NCI-H187 (cell line): ENCODE measurements around the gene SCYGR8.
"Not testable (repeated sequence)": the region's sequence is repeated elsewhere in the genome, so short reads cannot be mapped to it uniquely, and the experiment has no call there.

Experiments
- DNase-seq, 2 experiments: peaks; one replicate each; lab custom pipeline; 2025; lab: John Stamatoyannopoulos, UW

Gene SCYGR8, protein sequence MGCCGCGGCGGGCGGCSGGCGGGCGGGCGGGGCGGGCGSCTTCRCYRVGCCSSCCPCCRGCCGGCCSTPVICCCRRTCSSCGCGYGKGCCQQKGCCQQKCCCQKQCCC

DNA sequence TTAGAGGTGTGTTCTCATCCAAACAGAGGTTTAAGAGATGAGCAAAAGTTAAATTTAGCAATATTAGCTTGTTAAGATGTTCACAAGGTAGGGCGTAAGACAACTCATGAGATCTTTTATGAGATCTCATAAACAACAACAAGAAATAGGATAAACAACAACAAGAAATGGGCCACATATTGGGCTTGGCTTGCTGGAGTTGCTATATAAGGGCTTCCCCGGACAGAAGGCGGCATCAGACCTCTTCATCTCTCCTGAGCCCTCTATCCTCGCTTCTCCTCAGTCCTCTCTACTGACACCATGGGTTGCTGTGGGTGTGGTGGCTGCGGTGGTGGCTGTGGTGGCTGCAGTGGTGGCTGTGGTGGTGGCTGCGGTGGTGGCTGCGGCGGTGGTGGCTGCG lies at the start of gene SCYGR8:
Gene SCYGR8 (plus strand): TSS at position 301 of the 400 bp plus-strand sequence. CDS start 0 bp downstream, at position 301.
- no peak for DNase-seq

DNA sequence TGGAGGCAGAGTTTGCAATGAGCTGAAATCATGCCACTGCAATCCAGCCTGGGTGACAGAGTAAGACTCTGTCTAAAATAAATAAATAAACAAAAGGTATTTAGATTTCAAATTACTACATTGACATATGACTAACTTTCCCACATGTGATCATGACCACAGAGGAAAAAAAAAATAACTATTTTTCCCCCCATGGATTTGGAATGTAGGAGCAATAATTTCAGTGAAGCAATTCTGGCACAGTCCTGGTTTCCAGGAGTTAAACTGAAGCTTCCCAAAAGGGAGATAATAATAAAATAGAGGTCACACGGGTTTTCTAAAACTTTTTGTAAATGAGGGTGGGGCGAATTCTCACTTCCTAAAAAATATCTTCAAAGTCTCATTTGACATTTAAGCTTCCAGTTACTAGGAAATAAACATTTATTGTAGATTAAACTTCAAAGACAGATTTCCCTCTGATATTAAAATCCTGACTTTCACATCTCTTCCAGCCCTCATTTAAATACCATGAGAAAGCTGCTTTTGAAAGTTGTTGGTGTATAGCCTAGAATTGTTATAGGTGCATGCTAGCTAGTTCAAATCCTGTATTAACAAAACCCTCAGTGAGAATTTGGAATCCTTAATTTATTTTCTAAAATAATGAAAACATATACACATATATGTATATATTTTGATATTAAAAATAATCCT lies 48.6 kb upstream of the SCYGR8 start:
- DNase-seq: no peak

DNA sequence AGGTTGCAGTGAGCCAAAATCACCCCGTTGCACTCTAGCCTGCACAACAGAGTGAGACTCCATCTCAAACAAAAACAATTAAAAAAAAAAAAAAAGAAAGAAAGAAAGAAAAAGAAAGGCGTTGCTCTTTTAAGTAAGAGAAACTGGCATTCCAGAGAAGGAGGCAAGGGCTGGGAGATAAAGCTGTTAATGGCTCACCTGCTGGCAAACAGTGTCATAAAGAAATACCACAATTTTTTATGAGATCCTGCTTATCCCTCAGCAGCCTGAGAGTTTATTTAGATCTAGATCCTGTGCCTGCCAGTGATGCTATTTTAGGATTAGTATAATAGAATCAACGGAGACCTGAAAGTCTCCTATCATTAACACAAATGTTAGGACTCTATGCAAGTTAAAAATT lies 44.1 kb upstream of the SCYGR8 start:
- DNase-seq: no peak

DNA sequence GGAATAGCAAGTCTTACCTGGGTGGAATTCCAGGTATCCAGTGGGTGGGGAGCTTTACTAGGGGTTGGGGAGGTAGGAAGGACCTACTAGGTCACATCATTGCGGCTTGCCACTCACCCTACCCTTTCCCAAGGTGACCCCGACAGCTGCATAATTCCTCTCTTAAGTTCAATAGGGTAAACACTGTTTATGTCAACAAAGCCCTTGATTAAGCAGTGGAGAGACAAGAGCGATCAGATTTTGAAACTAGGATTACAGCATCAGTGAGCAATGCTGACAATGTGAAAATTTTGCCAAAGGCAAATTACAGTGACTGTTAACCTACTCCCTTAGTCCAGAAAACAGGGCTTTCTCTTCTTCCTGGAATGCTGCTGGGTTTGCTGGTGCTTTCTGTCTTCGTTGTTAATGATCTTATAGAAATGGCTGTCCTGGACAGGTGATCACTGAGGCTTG lies 42.4 kb upstream of the SCYGR8 start:
- DNase-seq: no peak

DNA sequence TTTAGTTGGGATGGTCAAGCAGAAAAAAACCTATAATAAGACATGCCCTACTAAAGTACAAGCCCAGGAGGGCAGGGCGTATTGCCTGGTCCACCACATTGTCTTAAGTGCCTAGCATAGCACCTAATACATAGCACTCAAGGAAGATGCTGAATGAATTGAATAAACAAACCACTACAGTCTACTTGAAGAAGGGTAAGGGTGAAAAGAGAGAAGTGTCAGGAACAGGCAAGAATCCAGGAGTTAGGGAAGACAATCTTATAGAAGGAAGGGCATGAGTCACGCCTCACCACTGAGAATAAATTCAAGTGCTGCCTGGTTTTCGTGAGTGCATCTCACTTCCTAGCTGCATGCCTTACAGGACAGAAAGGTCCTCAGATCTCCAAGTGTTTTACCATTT lies 41.7 kb upstream of the SCYGR8 start:
- no peak for DNase-seq

DNA sequence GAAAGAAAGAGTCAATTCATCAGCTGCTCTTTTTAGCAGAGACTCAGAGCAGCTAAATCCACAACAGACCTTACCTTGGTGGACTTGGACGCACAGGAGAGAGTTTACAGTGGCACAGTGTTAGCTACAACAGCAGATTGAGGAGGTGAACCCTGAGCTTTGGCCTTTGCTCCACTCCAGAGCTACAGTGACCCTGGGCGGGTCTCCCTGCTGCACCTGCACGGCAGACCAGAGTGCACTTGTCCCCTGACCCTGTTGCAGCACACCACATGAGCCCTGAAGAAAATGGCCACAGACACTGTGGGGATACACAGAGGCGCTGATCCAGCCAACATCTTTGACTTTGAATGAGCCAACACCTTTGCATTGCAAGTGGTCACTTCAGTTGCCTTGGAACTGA lies 38.8 kb upstream of the SCYGR8 start:
- no peak for DNase-seq

DNA sequence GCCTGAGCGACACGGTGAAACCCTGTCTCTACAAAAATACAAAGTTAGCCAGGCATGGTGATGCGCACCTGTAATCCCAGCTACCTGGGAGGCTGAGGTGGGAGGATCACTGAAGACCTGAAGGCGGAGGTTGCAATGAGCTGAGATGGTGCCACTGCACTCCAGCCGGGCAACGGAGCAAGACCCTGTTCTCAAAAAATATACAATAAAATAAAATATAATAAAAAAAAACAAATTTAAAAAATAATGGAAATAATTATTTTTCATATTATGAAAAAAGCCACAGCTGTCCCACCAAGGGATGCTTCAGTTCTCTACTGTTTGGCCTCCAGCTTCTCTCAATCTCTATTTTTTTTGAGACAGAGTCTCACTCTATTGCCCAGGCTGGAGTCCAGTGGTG lies 38.3 kb upstream of the SCYGR8 start:
- no peak for DNase-seq

DNA sequence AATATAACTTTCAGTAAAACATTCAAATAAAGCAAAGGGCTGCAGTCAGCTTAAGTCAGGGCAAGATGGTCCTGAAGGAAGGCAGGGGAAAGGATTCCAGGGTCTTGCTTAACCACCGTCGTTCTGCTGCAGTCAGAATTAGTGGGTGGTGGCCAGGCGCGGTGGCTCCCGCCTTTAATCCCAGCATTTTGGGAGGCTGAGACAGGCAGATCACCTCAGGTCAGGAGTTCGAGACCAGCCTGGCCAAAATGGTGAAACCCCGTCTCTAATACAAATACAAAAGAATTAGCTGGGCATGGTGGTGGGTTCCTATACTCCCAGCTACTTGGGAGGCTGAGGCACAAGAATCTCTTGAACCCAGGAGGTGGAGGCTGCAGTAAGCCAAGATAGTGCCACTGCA lies 34.7 kb upstream of the SCYGR8 start:
- DNase-seq: no peak

DNA sequence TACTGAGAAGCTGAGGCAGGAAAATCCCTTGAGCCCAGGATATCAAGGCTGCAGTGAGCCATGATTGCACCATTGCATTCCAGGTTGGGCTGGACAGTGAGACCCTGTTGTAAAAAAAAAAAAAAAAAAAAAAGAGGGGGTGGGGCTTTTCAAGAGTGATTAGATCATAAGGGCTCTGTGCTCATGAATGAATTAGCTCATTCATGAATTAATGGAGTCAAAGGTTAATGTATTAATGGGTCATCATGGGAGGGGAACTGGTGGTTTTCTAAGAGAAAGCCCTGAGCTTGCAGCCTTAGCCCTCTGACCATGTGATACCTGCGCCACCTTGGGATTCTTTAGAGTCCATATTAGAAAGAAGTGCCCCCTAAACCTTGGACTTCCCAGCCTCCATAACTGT lies 32.4 kb upstream of the SCYGR8 start:
- DNase-seq: no peak

DNA sequence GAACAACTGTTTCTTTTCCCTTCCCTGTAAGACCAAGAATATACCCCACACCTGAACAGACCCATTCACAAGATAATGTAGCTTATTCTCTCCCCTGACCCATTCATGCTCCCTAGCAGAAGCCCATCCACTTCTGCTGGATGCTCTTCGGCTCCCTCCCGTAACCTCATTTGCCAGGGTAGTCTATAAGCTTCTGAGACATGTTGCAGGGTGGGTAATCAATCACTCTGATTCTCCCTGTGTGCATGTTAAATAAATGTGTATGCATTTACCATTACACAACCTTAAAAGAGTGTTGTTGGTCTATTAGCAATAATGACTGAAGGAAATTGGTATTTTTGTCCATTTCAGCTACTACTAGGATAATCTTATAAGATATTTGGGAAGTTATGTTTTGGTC lies 29.2 kb upstream of the SCYGR8 start:
- DNase-seq: no peak

DNA sequence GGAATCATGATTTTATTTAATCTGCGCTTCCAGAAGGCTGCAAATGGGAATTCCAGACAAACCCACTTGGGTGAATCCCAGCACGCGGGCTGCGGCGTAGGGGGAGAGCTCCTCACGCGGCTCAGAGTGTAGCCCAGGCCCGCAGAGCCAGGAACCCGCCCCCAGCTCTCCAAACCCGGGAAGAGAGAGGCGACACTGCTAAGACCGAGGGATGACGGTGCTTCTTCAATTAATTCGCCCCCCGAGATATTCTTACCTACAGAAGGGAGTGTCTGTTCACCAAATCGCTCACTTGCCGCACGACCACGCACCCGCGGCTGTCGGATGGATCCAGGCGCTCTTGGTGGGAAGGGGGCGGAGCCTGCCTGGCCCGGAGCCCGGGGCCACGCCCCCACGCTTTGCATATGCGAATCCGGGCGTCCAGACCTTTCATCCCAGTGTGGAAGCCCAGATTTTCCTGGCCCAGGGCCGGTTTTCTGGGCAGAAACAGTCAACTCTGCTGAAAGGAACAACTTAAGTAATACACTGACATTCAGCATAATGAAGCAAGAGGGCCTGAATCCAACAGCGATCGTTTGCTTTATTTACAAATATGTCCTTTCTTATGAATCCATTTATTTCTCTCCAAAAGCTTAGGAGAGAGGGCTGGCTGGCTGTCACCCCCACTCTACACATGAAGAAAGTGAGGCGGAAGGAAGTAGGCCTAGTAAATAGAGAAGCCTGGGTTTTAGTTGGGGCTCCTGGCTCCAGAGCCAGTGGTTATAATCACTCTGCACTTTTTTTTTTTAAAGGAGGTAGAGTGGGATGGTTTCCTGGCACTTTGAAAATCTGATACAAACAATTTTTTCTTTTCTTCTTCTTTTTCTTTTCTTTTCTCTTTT lies 27.8 kb upstream of the SCYGR8 start, which contains the start of gene SLC19A3:
Gene SLC19A3 (minus strand): TSS at position 342 of the 881 bp plus-strand sequence. CDS start 15,710 bp downstream, outside the sequence.
- DNase-seq: no peak

DNA sequence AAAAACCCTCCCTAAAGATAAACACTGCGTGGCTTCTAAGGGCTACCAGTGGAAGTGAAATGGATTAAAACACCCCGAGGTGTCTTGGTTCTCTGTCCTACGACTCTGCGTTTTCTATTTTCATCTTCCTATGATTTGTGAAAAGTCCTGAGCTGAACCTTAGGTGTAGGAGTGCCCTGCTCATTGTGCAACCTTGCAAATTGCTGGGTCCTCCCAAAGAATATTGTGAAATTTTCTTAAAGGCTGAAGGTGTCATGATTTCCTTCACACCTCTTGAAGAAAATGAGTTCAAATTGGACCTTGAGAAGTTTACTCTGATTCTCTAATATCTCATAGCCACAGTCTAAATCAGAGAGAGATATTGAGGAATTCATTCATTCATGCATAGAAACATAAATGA lies 26.1 kb upstream of the SCYGR8 start:
- no peak for DNase-seq

DNA sequence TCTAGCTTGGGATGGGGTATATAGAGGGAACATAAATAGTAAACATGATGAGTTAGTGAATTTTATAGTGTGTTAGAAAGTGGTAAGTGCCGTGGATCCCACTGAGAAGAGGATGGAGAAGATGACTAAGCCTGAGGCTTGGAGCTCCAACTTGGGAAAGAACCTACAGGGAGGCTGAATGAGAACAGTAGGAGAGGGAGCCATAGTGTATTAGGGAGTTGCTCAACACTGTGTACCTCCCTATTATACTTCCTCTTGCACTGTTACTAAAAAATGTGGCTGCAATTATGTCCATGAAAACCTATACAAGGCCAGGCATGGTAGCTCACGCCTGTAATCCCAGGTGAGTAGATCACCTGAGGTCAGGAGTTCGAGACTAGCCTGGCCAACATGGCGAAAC lies 25.0 kb upstream of the SCYGR8 start:
- no peak for DNase-seq

DNA sequence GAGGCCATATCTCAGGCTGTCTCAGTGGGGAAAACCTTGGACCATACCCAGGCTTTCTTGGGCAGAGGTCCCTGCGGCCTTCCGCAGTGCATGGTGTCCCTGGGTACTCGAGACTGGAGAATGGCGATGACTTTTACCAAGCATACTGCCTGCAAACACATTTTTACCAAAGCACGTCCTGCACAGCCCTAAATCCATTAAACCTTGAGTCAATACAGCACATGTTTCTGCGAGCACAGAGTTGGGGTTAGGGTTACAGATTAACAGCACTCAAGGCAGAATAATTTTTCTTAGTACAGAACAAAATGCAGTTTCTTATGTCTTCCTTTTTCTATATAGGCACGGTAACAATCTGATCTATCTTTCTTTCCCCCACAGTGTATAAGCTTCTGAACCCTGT lies 22.9 kb upstream of the SCYGR8 start:
- DNase-seq: not testable (repeated sequence)

DNA sequence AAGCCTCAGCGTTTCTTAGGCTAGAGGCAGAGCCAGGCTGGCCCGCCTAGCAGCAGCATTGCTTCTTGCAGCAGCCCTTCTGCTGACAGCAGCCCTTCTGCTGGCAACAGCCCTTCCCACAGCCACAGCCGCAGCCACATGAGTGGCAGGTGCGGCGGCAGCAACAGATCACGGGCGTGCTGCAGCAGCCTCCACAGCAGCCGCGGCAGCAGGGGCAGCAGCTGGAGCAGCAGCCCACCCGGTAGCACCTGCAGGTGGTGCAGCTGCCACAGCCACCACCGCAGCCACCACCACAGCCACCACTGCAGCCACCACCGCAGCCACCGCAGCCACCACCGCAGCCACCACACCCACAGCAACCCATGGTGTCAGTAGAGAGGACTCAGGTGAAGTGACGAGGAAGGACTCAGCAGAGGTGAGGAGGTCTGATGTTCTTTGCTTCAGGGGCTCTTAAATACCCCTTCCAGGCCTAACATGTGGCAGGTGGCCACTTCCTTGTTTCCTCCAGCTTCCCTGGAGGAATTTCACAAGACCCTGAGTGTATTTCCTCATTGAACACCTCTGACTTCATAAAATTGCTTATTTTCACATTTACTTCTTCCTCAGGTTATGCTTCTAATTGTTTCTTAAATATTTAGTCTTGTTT lies 21.2 kb upstream of the SCYGR8 start, which contains the start of gene SCYGR6:
Gene SCYGR6 (minus strand): TSS at position 364 of the 646 bp plus-strand sequence. CDS start 0 bp downstream, at position 364.
- DNase-seq: no peak

DNA sequence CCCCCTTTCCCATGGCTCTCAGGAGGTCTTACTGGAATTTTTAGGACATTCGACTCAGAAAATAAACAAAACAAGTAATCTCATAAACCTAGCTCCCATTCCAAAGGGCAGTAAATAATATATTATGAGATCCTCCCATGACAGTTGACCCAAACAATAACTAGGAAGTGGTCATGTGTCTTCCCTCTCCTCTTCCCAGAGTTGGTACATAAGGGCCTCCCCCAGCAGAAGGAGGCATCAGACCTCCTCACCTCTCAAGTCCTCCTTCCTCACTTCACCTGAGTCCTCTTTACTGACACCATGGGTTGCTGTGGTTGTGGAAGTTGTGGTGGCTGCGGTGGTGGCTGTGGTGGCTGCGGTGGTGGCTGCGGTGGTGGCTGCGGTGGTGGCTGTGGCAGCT lies 17.7 kb upstream of the SCYGR8 start, which contains the start of gene SCYGR7:
Gene SCYGR7 (plus strand): TSS at position 301 of the 400 bp plus-strand sequence. CDS start 0 bp downstream, at position 301.
- DNase-seq: no peak

DNA sequence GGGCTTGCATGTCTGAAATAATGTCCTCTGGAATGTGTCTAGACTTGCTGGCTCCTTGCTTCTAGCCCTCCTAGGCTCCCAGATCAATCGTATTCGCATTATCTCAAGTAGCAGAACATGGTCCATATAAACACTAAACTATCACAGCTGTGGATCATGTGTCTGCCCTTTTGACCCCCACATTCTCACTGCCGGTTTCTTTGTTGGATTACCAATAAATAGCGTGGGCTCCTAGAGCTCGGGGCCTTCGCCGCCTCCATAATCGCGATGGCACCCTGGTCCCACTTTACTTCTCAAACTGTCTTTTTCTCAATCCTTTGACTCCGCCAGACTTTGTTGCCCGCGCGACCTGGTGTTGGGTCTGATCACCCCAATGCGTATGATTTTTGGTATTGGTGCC lies 6.3 kb upstream of the SCYGR8 start:
- DNase-seq: no peak

DNA sequence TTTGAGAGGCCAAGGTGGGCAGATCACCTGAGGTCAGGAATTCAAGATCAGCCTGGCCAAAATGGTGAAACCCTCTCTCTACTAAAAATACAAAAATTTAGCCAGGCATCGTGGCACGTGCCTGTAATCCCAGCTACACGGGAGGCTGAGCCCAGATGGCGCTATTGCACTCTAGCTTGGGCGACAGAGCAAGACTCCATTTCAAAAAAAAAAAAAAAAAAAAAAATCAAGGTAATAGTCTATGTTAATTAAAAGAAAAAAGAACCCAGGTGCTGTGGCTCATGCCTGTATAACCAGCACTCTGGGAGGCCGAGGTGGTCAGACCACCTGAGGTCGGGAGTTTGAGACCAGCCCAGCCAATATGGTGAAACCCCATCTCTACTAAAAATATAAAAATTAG lies 5.0 kb upstream of the SCYGR8 start:
- DNase-seq: not testable (repeated sequence)

DNA sequence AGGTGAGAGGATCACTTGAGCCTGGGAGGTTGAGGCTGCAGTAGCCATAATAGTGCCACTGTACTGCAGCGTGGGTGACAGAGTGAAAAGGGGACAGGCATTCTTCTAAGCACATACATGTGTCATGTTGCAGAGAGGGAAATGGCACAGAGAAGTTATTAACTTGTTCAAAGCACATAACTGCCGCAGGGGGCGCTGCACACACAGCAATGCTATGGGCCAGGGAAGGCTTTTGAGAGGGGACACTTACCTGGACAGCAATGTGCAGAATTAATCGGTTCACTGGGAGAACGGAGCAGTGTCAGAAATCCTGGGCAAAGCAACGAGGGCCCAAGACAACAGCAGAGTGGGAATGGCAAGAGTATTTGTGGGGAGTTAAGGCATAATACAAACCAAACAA lies 2.4 kb downstream of the SCYGR8 start:
- no peak for DNase-seq

DNA sequence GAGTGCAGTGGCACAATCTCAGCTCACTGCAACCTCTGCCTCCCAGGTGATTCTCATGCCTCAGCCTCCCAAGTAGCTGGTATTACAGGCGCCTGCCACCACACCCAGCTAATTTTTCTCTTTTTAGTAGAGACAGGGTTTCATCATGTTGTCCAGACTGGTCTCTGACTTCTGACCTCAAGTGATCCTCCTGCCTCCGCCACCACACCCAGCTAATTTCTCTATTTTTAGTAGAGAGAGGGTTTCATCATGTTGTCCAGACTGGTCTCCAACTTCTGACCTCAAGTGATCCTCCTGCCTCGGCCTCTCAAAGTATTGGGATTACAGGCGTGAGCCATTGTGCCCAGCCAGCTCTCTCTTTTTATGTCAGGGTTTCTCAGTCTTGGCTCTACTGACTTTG lies 10.6 kb downstream of the SCYGR8 start:
- not testable (repeated sequence) for DNase-seq

DNA sequence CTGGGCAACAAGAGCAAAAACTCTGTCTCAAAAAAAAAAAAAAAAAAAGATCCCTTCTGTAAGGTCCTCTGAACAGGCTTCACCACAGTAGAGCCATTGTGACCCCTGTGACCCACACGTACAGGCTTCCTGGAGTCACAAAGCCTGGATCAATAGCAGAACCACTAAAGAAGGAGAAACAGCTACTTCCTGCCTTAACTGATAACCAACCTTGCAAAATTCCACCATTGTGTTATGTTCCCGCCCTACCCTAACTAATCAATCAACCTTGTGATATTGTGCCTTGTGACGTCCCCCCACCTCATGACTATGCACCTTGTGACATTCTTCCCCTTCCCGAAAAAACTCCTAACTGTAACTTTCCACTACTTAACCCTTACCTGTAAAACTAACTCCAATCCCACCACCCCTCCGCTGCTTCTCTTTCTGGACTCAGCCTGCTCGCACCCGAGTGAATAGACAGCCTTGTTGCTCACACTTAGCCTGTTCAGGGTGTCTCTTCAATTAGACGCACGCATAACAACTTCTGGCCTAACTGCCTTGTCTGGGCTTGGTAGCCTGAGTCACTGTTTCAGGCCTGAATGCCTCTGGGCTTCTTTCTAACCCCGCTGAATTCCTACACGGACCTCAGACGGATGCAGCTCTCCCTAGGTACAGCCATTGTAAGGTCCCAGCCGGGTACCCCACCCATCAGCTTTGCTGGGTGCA lies 13.9 kb downstream of the SCYGR8 start:
- DNase-seq: no peak
